HG03097 (cell line): ENCODE measurements around the gene NUDT17.

Experiments used
- ATAC-seq: cut with Tn5 transposase; IDR thresholded peaks from one replicate; pipeline ENCODE4 v1.9.1; 2021; ENCODE audit not compliant: unreplicated experiment, low FRiP score

The NUDT17 gene

DNA sequence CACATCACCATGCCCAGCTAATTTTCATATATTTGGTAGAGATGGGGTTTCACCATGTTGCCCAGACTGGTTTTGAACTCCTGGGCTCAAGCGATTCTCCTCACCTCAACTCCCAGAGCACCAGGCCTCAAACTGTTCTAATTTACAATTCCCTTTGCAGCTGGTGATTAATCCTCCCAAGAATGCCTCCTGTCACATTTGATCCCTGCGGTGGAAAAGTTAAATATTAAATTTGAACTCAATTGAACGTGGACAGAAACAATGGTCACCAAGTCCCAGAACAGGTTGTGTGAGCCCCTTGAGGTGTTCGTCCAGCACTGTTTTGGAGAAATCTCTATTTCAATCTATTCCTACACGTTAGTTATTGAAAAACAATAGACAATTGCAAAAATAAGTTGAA lies 42.2 kb downstream of the NUDT17 start:
- ATAC-seq = no peak

DNA sequence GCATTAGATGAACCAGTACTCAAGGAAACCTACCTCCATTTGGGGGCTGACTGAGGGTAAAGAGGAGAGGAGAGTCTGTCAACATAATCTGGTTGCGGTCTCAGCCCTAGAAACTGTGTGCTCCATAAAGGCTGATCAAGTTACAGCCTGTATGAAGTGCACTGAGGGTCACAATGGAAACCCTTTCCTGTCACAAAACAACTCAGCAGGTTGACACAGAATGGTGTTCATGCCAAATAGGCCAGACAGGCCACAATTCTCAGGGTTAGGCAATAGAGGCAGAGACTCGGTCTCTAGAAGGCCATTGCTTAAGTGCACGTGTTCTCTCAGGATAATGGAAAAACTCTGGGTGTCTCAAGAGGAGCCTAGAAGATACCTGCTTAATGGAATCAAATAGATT lies 44.3 kb downstream of the NUDT17 start:
- no peak for ATAC-seq

DNA sequence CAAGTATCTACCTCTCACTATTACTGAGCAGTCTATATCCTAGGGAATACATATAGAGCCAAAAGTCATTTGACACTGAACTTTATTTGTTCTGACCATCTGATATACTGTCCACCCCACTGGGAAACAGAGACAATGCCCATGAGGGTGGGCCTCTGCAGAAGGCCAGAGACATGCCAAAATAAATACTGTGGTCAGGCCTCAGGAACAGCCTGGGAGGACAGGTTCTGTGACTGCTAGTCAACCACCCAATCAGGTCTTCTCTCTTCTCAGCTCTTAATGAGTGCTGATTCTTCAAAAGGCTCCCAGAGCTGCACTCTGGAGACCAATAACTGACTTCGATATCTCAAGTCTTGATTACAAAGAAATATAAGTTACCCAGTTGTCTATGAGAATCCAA lies 45.7 kb downstream of the NUDT17 start:
- no peak for ATAC-seq

DNA sequence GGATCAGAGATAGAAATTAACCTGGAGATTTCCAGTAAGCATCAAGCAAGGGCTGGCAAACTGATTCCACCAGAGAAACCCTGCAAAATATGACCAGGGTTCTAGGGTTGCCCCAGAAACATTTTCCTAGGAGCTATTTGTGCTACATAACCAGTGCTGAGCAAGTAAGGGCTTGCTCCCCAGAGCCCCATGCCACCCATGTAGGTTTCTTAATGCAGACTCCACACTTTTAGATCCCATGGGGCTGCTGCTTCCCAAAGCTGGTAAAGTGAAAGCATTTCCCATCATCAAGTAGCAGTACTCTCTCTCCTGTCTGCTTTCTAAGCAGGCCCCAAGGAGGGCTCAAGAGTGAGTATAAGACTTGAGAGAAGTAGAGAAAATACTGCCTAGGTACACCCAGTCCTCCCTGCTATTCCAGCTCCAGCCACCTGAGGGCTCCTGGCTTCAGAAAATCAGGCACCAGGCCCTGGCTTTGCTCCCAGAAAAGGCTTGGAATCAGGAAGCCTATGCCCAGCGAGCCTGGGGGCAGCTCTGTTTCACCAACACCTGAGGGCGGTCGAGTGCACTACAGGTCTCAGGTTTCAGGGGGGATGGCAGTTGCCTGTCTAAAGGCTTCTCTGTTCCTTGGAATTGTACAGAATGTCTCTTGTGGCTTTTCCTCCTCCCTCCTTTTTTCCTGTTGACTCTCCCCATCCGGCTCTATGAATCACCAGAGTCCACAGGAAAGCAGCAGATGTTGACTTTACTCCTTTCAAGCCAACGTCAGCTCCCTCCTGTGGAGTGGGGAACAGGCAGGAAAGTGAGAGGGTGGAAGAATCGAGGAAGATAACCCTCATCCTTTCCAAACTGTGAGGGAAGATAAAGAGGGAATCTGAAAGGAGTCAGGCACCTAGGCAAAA lies 46.4 kb downstream of the NUDT17 start:
- ATAC-seq = no peak

DNA sequence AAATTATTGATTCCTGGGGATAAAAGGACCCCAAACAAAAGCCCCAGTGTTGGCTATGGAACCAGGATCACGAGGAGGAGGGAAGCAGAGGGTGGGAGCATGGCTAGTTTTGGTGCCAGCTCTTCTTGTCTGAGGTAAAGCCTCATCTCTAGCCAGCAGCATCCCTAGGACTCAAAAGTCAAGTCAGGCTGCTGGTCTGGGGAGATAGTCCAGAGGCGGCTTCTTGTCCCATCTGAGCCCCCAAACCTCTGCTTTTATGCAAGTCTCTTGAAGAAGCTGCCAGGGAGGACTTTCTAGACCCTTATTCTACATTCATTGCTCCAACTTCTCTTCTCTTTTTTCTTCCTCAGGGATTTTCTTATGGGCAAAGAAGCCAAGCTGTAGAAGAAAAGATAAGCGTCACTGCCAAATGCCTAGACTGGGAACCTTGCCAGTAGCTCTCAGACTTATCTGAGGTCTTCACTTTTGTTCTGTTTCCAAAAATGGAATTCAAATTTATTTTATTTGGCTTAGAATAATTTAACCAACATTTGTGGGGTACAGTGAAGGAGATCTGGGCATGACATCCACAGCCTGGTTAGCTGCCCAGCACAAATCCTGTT lies 47.2 kb downstream of the NUDT17 start:
- ATAC-seq = no peak

DNA sequence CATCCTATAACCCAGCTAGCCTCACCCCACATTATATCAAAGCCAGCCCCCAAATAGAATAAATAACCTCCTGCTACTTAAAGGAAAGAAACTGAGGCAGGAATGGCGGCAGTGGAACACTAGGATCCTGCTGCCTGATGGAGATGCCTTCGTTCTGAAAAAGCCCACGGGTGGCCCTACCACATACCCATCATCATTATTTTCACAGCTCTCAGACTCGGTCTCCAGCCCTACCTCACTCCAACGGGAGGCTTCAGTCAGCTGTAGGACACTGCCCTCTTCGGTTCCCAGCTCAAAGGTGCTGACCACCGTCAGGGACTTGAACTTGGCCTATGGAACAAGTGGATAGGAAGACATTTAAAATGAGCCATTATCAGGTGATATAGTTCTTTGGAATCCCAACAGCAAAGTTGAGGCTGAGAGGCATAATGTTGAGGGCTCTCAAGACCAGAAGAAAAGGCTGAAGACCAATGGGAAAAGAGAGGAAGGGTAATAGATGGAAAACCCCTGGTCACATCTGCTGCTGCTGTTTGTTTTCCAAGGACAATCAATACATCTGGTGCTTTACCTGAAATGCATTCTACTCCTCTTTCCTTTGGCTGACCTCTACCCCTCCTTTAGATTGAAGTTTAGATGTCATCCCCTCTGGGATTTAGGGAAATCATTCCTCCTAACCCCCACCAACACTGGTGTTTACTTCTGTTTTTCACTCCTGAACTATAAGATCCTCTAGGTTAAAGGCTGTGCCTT lies 48.1 kb downstream of the NUDT17 start:
- no peak for ATAC-seq

DNA sequence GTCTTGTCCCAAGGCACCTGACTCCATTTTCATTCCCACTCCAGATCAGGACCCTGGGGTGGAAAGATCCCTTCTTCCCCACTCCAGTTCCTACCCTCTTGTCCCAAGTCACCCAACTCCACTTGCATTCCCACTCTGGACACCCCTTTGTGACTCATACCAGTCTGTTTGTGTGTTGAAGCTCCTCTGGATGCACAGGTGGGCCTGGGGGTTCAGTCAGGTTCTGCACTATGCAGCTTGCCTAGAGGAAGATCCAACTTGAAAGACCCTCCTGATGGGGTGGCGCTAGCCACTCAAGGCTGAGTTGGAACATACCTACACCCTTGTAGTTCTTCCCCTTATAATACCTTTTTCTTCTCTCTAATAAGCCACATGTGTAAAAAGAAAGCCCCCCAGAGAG lies 50.0 kb downstream of the NUDT17 start:
- no peak for ATAC-seq

DNA sequence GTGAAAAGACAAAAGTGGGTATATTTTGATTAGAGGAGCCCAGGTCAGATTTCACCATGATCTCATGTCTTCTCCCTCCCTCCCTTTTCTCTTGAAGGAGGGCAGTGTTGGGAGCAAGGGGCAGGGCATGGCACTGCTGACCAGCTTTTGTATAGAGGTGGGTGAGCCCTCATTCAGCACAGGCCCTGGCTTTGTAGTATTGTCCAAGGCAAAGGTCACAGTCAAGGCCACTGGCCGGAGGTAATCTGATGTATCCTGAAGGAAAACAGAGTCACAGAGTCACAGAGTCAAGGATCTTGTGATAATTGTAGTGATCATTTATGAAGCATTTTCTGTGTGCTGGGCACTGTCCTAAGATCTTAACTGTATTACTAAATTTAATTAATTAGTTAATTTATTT lies 52.5 kb downstream of the NUDT17 start:
- ATAC-seq = no peak
